GM18526 (cell line): ENCODE measurements around the gene DUSP22.

Experiments used
- POLR2A ChIP-seq: IDR thresholded peaks from 3 replicates; pipeline ENCODE4 v1.6.1; 2011; ENCODE audit not compliant: insufficient read length; ENCODE audit errors: extremely low read depth

DUSP22 gene

GRCh38 chr6:323730-324088 is 31.4 kb downstream of the DUSP22 start:
- TF ChIP-seq POLR2A, result no peak

GRCh38 chr6:324116-324728 is 31.9 kb downstream of the DUSP22 start:
- no peak for TF ChIP-seq POLR2A

GRCh38 chr6:324729-325125 is 32.4 kb downstream of the DUSP22 start:
- TF ChIP-seq POLR2A, result no peak

- no peak for TF ChIP-seq POLR2A
Observed at GRCh38 chr6:326896-327537, 34.7 kb downstream of the DUSP22 start.

DNA sequence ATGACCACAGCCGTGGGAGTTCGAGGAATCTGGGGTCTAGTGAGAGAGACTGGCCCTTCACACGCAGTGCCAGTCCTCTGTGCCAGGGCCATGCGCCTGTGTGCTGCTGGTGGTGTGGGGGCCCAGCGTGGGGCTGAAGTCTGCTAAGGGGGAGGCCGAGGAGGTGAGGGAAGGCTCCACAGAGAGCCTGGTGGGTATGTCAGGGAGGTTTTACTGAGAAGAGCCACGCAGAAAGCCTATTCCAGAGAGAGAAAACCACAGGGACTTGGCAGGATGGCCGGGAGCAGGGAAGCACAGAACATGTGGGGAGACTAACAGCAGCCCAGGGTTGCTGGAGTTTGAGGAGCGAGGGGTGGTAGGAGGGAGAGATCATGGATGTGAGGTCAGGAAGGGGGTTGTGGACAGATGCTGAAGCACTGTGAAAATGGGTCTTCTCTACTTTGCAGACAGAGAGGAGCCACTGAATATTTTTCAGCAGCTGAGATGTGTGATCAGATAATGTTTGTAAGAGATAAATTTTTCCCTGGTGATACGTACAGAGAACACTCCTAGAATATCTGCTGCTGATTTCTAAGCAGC is 35.3 kb downstream of the DUSP22 start:
- TF ChIP-seq POLR2A, result no peak

- peak; percentile 29 for TF ChIP-seq POLR2A
Observed at GRCh38 chr6:328136-328670, 35.9 kb downstream of the DUSP22 start.

DNA sequence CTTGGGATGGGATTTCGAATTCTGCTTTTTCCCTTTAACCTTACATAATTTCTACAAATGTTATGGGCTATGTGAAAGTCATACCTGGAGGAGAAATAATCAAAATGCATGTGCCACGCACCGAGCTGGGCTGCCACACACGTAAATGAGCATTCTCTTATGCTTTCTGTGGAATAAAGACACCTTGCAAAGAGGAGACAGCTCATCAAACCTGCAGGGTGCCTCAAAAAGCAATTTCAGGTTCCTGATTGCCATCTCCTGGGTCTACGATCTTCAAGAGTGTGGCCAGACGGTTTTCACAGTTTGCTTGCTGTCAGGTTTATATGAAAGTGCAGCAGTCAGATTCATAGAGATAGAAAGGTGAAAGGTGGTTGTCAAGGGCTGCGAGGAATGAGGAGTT is 36.6 kb downstream of the DUSP22 start:
- TF ChIP-seq POLR2A, result no peak

DNA sequence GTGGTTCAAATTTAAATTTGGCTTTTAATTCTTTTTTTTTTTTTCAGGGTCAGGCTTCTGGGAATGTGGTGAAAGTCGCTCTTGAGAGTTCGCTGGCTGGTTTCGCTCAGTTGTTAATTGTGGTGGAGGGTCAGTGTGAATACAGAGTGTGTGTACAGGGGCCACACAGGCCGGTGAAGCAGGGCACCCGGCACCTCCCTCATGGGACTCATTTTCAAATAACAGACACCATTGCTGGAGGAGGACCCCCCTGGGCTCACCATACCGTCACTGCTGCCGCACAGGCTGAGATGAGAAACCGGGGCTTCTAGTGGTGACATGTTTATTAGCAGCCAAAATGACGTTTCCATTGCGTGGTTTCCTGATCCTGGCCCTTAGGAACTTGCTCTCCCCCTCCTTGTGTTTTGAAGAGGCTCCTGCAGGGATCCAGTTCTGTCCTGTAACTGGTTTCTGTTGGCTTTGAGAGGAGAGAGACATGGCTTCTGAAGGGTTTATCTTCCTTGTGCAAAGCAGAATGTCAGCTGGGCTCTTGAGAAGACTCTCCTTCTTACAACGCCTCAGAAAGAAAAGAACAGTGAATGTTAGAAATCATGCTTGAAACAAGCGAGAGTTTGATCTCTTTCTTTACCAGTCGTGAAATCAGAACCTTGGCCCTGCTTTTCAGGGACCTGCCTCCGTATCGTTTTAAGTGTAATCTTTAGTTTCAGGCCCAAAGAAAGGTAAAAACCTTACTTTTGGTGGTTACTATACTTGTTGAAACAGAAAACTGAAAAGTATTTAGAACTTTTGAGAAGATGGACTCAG is 37.8 kb downstream of the DUSP22 start:
- no peak for TF ChIP-seq POLR2A

GRCh38 chr6:330948-331347 is 38.7 kb downstream of the DUSP22 start:
- TF ChIP-seq POLR2A, result no peak

- peak; percentile 36 for TF ChIP-seq POLR2A
Observed at GRCh38 chr6:331622-332521, 39.6 kb downstream of the DUSP22 start.

DNA sequence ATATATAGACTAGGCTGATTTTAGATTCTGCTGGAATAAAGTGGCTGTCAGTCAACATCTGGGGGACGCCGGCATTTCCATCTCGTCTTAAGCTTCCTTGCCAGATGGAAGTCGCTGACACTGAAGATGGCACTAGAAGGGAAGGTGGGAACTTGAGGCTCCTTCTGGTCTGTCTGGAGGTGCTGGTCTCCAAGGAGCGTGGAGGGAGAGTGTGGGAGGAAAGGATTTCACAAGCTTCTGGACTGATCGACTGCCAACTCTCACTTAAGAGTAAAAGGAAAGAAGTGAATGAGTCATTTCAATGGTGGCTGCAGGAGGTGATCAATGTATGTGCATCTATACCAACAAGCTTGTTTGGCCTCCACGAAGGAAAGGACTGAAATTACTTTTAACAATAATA is 40.4 kb downstream of the DUSP22 start:
- no peak for TF ChIP-seq POLR2A

- no peak for TF ChIP-seq POLR2A
Observed at GRCh38 chr6:333379-334002, 41.2 kb downstream of the DUSP22 start.

DNA sequence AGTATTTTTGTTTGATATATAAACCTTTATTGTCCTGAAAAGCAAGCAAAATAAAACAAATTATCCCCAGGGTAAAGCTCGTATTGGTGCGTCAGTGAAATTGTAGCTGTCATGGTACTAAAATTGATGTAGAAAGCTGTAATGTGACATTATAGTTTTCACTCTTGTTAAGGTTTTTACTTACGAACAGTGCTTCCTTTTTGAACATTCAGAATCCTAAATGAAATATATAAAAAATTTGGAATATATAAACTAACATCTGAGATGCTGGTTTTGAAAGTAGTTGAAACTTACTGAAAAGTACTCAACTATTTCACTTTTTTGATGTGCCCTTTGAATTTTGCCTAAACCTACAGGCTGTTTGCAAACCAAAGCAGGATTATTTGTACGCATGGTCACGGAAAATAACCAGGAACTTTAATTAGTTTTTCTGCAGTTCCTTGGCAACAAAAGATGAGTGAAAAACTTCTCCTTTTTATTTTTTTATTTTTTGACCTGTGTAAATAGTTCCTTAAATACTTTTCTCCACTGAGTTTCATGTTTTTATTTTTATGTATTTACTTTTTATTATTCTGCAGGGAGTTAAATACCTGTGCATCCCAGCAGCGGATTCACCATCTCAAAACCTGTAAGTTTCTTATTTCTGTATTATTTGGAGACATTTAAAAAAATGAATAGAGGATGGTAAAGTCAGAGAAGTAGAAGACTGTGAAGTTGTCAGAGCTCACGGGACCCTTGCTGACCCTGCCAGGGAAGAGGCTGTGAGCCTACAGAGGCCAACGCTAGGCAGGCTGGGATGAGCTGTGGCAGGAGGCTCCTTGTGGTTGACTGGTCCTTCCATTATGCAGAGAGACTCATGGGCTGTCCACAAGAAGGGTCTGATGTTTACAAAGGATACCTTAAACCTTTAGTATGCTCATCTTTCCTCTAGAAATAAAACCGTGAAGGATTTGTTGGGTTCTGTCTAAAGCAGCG is 42.5 kb downstream of the DUSP22 start:
- TF ChIP-seq POLR2A, result no peak
